EH (cell line): ENCODE measurements around the gene AVPR2.
A peak's percentile ranks its signal among the peaks of the same experiment; 100 is the strongest.

Experiments
- DNase-seq: peaks from one replicate; pipeline ENCODE4 v3.0.0-alpha.2; 2015; ENCODE audit warnings: low read depth

AVPR2 gene

DNA sequence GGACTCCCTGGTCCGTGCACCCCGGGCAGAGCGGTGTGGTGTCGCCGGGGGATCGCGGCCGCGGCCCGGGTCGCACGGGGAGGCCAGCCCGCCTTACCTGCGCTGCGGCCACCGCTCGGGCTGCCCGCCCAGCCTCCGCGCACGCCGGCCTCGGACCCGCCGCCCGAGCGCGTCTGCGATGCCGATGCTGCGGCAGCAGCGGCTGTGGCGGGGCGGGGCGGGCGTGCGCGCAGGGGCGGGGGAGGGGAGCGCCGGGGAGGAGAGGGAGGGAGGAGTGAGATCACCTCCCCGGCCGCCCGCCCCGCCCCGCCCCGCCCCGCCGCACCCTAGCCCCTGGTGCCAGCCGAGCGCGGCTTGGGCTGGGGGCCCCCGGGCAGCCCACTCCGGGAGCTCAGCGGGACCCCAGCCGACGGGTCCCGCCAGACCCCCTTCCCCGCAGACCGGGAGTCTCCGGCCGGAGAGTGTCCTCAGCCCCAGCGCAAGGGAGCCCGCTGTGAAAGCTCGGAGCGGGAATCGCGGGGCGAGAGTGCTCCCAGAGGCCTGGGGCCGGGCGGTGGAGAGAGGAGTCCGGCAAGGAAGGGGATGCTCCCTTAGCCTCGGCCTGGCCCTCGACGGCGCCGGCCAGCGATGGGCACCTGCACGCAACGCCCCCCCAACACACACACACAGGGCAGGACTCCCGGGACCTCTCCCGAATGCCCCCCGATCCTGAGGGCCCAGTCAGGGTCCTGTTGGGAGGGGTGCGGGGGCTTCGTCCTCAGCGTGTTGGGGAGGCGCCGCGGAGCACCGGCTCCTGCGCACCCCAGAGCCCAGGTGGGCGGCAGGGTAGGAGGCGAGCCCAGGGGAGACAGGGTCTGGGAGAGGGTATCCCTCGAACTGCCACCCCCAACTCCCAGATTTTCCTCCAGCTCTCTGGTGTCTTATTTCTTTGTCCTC lies 18.2 kb upstream of the AVPR2 start, which contains the start of gene L1CAM:
L1CAM (minus strand) TSS at position 206 of the 936 bp plus-strand sequence. CDS start 10,337 bp downstream, outside the sequence.
- peak; percentile 28 for DNase-seq

DNA sequence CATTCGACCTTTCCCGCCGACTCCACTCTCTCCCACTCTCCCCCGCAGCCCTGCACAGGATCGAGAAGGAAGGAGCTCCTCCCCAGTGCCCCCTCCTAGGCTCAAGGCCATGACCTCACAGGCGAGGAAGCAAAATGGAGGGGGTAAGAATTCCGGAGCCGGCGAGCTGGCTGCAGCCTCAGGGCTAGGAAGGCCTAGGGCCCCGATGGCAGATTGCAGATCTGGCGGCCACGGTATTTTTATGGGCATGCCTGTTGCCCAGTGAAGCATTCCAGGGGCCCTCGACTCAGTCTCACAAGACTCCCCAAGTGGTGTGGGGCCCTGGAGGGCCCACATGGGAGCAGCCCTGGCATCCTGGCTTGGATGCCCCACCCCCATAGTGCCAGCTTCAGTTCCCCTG lies 17.6 kb upstream of the AVPR2 start:
- DNase-seq = peak; percentile 65

DNA sequence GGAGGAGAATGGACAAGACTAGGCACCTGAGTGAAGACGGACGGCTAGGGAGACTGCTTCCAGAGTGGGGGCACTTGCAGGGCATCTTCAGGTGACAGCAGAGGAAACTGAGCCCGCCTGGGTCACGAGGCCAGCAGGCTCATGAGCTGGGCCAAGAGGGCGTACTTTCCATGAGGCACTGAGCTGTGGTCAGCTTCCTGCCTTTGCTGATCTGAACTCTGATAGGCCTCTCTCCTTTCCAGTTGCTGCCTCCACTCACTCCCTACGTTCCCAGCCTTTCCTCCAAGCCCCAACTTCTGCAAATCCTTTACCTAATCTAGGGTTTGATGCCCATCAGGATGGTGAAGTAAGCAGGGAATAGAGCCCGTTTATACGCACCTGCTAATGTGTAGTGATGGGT lies 17.1 kb upstream of the AVPR2 start:
- DNase-seq = peak; percentile 12

DNA sequence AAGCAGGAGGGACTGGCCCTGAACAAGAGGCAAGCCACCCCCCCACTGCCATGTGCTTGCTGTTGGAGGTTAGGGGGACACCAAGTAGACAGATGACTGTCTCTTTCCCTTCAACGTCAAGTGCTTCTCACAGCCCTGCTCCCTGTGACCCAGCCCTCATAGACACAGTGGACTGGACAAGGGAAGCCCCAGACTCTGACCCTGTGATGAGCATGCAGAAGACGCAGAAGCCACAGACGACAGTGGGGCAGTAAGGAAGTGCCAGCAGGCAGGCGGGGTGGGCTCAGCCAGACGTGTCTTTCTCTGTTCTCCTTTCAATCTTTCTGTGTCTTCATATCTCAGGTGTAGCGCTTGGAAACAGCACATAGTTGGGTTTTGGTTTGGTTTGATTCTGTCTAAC lies 16.1 kb upstream of the AVPR2 start:
- DNase-seq = no peak

DNA sequence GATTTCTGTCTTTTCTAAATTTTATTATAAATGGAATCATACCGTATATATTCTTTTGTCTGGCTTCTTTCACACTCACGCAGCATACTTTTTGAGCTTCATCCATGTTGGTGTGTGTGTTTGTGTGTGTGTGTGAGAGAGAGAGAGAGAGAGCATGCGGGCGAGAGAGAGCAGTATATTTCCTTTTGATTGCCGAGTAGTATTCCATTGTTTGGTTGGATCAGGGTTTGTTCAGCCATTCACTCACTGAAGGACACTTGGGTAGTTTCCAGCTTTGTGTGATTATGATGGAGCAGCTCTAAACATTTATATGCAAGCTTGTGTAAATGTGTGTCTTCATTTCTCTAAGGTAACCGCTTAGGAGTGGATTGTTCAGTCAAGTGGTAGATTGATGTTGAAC lies 15.3 kb upstream of the AVPR2 start:
- no peak for DNase-seq

DNA sequence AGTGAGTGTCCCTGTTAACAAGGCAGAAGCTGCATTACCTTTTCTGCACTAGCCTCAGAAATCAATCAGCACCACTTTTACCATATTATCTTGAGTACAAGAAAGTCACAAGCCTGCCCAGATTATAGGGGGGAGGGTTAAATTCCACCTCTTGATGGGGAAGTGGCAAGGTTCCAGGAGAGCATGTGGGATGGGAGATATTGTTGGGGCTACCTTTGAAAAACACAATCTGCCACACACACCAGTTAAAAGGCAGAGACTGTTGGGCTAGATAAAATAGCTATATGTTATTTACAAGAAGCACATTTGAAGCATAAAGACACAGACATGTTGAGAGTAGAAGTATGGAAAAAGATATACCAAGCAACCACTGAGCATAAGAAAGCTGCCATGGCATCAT lies 6.6 kb upstream of the AVPR2 start:
- no peak for DNase-seq

DNA sequence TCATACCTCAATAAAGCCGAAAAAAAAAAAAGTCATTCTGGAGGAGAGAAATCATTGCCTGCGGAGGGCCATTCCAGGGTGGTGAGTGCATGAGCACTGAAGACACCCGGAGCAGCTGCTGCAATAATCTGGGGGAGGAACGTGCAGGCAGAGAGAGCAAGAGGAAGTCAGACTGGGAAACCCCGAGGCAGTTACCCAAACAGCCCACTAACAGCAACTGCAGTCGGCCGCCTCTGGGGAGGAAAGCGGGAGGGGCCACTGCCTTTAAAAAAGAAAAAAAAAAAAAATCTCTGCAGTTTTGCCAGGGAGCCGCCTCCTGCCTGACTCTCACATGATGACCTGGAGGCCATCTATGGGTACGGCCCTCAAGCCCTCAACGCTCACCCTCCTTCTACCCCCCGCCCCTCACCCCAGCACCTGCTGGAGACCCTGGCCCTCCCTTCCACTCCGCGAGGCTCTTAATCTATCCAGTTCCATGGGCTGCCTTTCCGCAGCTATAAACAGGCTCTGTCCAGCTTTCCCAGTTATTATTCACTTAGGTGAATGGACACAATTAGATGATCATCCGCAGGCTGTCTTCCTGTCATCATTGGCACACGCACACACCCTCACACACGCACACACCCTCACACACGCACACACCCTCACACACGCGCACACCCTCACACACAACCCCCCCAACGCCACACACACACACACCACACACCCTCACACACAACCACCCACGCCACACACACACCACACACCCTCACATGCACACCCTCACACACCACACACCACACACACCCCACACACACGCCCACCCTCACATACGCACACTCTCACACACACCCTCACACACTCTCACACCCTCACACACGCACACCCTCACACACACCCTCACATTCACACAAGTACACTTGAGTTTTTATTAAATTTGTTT lies 3.4 kb upstream of the AVPR2 start:
- peak; percentile 95 for DNase-seq

DNA sequence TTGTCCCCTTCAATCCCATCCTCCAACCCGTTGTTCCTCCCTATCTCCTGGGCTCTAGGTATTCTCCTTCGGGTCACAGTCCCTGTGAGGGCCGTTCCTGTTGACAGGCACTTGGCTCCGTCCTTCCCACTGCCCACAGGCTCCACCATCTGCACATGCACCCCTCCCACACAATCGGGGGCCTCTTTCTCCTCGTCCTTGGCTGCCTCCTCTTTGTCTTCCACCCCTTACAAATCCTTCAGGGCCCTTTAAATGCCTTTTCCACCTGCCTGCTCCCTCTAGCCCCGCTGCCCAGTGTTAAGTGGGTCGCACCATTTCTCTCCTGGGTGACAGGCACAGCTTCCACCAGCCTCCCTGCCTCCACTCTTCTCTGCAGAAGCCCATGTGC lies 2.7 kb upstream of the AVPR2 start:
- DNase-seq = no peak

DNA sequence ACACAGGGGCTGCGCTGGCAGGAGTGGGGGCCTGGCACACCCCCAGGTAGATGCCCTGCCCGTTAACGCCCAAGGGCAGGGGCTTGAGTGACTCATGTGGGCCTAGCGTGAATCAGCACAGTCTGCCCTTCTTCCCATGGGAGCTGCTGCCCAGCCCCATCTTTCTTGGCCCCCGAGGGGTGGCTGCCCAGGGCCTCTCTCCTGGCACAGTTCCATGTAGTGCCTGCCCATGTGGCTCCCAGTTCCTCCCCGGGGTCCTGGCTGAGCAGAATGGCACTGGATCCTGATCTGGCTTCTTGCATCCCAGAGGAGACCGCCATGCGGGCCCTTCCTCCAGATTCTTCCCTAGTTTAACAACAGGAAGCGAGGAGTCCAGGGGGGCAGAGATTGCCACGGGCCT lies 2.1 kb upstream of the AVPR2 start:
- no peak for DNase-seq

DNA sequence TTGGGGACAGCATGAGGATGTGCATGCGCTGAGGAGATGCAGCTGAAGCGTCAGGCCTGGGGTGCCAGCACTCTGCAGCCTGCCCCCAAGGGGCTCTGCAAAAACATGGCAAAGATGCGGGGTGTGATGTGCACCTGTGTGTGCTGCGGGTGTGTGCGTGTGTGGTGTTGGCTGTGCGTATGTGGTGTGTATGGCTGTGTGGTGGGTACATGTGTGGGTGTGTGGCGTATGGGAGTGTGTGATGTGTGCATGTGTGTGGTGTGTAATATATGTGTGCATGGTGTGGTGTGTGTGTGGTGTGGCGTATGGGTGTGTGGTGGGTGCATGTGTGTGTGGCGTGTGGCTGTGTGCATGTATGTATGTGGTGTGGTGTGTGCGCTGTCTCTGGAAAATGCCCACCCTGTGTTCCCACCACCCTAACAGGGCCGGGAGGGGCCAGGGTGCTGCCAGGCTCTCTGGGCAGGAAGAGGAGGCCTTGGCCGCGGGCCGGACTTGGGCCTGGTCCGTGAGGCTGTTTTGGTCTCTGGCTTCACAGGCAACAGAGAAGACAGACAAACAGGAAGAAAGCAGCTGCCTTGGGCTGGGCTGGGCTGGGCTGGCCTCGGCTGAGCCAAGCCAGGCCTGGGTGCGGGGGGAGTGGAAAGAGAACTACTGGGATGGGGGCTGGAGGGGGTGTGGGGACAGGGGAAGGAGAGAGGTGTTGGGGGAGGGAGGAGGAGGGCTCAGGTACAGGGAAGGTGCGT lies 1.1 kb upstream of the AVPR2 start:
- no peak for DNase-seq

DNA sequence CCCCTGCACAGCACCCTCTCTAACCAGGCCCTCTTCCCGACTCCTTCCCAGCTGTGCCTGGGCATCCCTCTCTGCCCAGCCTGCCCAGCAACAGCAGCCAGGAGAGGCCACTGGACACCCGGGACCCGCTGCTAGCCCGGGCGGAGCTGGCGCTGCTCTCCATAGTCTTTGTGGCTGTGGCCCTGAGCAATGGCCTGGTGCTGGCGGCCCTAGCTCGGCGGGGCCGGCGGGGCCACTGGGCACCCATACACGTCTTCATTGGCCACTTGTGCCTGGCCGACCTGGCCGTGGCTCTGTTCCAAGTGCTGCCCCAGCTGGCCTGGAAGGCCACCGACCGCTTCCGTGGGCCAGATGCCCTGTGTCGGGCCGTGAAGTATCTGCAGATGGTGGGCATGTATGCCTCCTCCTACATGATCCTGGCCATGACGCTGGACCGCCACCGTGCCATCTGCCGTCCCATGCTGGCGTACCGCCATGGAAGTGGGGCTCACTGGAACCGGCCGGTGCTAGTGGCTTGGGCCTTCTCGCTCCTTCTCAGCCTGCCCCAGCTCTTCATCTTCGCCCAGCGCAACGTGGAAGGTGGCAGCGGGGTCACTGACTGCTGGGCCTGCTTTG lies 1.1 kb downstream of the AVPR2 start:
- DNase-seq = no peak

DNA sequence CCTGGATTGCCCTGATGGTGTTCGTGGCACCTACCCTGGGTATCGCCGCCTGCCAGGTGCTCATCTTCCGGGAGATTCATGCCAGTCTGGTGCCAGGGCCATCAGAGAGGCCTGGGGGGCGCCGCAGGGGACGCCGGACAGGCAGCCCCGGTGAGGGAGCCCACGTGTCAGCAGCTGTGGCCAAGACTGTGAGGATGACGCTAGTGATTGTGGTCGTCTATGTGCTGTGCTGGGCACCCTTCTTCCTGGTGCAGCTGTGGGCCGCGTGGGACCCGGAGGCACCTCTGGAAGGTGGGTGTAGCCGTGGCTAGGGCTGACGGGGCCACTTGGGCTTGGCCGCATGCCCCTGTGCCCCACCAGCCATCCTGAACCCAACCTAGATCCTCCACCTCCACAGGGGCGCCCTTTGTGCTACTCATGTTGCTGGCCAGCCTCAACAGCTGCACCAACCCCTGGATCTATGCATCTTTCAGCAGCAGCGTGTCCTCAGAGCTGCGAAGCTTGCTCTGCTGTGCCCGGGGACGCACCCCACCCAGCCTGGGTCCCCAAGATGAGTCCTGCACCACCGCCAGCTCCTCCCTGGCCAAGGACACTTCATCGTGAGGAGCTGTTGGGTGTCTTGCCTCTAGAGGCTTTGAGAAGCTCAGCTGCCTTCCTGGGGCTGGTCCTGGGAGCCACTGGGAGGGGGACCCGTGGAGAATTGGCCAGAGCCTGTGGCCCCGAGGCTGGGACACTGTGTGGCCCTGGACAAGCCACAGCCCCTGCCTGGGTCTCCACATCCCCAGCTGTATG lies 1.8 kb downstream of the AVPR2 start:
- DNase-seq = no peak

DNA sequence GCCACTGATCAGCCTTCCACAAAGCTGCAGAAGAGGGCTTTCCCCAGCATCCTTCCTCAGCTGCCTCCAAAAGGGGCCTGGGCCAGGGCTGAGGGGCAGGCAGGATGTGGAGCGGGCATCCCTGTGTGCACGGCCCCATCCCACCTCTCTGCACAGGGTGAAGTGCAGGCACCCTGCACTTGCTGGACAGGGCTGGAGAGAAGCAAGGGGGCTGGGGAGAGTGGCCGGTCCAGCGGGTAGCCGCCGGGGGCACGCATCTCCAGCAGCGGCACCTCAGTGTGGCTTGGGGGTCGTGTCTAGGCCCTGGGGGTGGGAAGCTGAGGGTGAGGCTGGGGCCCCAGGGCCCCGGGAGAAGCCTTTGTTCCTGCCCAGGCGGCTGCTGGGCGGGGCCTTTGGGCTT lies 3.0 kb downstream of the AVPR2 start:
- DNase-seq = no peak

DNA sequence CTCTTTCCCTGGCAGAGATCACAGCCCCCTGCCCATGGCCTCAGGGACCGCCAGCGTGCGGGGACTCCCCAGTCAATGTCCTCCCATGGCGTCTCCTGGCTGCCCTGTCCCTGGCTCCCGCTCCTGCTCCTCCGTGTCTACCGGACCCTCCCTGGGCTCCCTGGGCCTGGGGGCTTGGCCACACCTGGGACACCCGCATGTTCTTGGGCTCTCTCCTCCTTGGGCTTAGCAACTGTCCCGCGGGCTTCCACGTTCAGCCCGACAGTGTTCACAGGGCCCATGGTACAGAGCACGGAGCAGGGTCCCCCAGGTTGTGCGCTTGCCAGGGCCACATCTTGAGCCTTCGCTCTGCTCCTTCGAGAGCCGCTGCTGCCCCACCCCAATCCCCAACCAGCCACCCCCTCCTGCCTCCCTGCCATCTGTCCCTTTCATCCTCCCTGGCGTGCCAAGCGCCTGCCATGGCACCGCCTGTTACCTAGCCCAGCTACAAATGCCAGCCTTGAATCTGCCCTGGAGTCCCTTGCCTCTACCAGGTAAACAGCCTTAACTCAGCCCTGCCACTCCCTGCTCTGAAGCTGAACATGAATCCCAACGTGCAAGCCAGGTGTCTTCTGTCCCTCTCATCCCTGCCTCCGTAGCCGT lies 3.9 kb downstream of the AVPR2 start:
- DNase-seq = no peak

DNA sequence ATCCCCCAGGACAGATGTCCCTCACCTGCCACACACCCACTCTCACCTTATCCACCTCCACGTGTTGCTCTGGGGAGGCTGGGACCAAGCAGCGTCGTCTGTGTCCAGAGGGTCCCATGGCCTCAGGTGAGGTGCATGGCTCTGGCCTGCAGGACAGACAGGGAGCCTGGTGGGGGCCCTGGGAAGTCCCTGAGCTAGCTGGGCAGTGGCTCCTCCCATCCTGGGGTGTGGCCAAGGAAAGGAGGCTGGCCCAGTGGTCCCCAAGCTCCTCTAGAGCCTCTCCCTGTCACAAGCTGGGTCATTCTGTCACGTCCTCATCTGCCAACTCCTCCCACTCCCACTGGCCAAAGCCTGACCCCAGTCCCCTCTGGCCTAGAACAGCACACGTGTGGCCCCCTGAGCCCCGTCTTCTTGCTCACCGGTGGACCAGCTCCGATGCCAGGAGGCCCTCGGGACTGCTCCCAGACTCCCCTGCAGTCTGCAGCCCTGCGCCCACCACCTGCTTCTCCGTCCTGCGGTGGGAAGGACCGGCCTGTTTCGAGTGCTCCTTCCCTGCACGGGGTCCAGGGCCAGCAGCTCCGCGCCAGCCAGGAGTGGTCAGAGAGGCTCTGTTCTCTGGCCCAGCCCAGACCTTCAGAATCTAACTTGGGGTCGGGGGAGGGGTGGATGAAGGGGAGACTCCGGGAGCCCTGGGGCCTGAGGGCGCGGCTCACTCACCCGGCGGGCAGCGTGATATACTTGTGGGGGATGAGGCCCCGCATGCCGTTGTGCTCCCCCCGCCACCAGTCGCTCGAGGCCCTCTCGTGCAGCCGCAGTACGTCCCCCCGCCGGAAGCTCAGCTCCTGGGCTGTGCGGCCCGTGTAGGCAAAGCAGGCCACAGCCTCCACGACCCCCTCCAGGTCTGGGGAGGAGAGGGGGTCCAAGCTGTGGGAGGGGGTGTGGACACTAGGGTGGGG lies 4.8 kb downstream of the AVPR2 start:
- peak; percentile 16 for DNase-seq

DNA sequence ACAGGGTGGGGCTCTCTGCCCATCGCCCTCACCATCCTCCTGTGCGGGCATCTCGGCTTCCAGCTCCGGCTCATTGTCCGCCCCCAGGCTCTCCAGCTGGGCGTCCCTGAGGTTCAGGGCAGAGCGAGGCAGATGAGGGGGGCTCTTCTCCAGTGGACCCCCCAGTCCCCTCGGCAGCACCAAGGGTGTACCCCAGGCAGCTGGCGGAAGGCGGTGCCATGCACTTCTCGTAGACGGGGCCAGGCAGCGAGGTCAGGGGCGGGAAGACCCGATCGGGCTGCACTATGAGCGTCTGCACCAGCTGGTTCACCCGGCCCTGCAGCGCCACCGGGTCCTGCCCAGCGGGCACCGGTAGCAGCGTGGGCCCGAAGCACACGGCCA lies 5.5 kb downstream of the AVPR2 start:
- DNase-seq = no peak

DNA sequence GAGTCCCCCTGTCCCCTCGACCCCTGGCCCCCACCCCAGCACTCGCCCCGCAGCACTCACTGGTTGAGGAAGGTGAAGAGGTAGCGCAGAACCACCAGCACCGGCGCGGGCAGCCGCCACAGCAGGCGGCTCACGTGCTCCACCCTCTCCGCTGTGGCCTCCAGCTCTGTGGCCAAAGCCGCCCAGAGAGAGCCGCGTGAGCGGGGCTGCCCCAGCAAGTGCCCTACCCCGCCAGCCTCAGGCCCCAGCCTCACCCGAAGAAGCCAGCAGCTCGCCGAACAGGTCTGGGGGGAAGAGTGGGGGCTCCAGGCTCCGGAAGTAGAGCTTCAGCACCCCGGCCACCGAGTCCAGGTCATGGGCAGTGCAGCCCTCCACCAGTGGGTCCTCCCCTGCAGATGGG lies 6.0 kb downstream of the AVPR2 start:
- DNase-seq = no peak

DNA sequence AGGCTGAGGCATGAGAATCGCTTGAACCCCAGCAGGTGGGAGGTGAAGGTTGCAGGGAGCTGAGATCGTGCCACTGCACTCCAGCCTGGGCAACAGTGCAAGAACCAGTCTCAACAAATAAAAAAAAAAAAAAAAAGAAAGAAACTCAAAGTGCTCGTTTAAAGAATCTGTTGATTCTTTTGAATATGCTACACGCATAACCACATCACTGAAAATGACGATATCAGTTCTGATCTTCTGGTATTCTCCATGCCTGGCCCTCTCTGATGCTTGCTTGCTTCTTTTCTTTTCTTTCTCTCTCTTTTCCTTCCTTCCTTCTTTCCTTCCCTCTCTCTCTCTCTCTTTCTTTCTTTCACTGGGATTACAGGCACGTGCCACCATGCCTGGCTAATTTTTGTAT lies 7.3 kb downstream of the AVPR2 start:
- no peak for DNase-seq

DNA sequence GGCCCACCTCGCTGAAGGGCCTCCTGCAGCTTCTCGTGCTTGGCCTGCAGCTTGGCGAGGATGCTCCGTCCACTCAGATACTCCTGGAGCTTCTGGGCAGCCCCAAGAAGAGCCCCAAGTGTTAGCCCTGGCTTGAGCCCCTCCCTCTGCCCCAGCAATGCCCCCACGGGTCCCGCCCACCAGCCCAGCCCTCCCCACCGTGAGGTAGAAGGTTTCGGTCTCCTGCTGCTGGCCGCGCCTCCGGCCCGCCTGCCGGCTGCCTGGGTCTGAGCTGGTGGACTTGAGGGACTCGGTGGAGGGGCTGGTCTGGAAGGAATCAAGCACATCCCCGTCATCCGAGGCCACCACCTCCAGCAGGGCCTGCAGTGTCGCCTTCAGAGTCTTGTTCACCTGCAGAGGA lies 8.7 kb downstream of the AVPR2 start:
- DNase-seq = no peak
